ENCODE results near the gene LRRC14B.

DNA sequence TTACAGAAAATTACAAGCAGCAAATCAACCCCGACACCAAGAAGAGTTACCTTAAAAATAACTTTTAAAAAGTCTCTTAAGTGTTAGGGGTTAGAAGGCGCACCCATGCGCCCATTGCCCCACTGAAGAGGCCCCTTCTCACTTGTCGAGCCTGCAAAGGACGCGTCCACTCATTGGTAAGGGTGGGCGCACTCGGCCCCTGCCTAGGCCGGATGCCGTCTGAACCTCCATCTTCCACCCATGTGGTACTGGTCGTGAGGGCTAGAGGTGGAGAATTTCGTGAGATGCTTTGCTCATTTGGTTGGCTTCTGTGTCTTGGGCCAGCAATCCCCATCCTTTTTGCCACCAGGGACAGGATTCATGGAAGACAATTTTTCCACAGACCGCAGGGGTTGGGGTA, 27.5 kb upstream of the LRRC14B start:
- TF ChIP-seq, protein P1, sequence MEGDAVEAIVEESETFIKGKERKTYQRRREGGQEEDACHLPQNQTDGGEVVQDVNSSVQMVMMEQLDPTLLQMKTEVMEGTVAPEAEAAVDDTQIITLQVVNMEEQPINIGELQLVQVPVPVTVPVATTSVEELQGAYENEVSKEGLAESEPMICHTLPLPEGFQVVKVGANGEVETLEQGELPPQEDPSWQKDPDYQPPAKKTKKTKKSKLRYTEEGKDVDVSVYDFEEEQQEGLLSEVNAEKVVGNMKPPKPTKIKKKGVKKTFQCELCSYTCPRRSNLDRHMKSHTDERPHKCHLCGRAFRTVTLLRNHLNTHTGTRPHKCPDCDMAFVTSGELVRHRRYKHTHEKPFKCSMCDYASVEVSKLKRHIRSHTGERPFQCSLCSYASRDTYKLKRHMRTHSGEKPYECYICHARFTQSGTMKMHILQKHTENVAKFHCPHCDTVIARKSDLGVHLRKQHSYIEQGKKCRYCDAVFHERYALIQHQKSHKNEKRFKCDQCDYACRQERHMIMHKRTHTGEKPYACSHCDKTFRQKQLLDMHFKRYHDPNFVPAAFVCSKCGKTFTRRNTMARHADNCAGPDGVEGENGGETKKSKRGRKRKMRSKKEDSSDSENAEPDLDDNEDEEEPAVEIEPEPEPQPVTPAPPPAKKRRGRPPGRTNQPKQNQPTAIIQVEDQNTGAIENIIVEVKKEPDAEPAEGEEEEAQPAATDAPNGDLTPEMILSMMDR (IDR thresholded peaks at IDR 0.05): no peak
- TF ChIP-seq POLR2A (IDR thresholded peaks at IDR 0.05): no peak

Measured in breast epithelium (tissue), 3 donors.